Measurements from ENCODE around the gene CDC123.
"Not testable (repeated sequence)": the region's sequence is repeated elsewhere in the genome, so short reads cannot be mapped to it uniquely, and the experiment has no call there.

Gene CDC123, protein sequence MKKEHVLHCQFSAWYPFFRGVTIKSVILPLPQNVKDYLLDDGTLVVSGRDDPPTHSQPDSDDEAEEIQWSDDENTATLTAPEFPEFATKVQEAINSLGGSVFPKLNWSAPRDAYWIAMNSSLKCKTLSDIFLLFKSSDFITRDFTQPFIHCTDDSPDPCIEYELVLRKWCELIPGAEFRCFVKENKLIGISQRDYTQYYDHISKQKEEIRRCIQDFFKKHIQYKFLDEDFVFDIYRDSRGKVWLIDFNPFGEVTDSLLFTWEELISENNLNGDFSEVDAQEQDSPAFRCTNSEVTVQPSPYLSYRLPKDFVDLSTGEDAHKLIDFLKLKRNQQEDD

DNA sequence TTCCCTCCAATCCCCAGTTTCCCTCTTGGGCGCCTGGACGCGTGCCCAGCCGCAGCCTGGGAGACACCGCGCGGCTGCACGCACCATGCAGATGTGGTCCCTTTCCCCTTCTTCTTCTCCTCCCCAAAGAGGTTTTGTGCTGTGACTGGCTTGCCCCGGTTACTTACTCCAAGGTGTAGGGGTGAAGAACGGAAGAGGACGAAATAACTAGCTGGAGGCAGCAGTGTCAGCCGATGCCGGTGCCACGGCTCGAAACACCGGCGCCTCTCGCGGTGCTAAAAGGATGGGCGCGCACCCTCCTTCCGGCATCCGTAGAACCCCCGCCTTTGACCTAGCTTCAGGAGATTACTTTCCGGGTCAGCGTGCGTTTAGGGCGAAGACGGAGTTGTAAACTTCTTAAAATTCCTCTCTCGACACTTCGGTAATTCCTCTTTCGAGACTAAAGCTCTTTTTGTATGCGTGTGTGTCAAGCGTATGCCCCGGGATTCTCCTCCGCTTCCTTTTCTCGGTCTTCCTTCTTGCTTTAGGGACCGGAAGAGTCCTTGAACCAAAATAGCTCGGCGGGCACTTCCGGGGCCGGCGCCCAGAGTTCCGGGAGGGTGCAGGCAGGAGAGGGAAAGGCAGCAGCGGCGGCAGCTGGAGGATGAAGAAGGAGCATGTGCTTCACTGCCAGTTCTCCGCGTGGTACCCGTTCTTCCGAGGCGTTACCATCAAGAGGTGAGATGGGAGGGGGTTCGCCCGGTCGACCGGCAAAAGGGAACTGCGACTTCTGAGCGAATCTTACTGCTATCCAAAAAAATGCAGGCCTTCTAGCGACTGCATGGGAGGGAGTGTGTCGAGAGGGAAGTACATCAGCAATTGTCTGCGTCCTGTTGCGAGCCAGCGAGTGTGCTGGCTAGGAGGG lies at the start of gene CDC123, which contains the start of gene NUDT5:
TSS of gene CDC123 (plus strand) at position 586 of the 904 bp plus-strand sequence. CDS start at position 644, 58 bp downstream.
TSS of gene NUDT5 (minus strand) at position 289 of the 904 bp plus-strand sequence. CDS start 9,600 bp downstream, outside the sequence.
- peak; percentile 81 for DNase-seq (ENCODE audit: low read depth, low spot score)

- no peak for DNase-seq (ENCODE audit: low read depth, low spot score)
Measured at GRCh38 chr10:12150163-12150562, 45.8 kb upstream of the CDC123 start.

DNA sequence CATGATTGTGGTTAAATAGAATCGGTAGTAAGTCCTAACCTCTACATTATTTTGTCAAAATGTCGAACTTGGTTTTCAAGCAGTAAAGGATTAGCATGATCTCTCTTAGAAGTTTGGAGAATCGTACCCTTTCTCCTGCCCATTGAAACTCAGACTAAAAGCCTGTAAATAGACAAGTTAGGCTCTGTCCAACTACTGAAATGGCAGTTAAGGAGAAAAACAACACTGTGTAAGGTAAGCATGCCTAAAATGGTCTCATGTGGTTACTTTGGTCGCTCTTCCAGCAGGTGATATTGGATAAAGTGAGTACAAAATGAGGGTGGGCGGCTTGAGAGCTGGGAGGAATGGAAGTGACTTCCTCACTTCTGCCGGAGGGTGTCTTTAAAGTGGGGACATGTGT lies 41.5 kb upstream of the CDC123 start:
- no peak for DNase-seq (ENCODE audit: low read depth, low spot score)

- no peak for DNase-seq (ENCODE audit: low read depth, low spot score)
Measured at GRCh38 chr10:12156367-12157123, 39.4 kb upstream of the CDC123 start.

DNA sequence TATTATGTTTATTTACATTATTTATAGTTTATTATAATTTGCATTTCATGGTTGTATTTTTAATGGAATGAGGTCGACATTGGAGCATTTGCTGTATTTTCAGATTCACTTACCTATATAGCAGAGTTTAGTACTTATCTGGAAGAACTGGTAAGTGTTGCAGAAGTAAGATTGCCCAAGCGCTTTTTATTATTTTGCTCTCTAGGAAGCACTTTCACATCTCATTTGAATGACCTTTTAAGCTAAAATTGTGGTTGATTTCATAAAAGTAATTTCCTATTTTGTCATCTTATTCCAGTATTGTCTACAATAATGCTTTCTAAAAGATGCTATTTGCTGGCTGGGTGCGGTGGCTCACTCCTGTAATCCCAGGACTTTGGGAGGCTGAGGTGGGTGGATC lies 37.9 kb upstream of the CDC123 start:
- DNase-seq (ENCODE audit: low read depth, low spot score): no peak

DNA sequence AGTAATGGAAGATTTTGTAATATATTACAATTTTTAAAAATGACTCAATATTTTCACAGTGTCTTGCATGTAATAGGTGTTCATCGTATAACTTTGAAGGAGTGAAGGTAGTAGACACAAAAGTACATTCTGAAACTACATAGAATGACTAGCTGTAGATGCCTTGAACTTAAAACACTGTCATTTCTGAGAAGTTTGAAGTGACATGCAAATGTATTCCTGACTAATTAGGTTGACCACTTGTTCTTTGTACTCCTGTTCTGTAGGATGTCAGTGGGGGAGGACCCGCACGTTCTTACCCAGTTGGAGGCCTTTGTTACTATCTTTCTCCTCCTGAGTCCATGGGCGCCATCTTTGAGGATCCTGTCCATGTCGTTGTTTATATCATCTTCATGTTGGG lies 35.3 kb upstream of the CDC123 start:
- DNase-seq (ENCODE audit: low read depth, low spot score): no peak

DNA sequence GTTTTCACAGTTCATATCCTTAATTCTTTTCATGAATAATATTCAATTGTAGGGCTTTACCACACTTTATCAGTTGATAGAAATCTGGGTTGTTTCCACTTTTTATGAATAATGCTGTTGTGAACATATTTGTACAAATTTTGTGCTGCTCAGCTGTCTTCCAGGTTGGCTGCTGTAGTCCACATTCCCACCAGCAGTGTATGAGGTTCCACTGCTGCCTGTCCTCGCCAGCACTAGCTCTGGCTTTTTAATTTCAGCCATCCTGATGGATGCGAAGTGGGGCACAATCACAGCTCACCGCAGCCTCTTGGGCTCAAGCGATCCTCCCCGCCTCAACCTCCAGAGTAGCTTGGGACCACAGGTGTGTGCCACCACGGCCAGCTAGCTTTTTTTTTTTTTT lies 33.1 kb upstream of the CDC123 start:
- no peak for DNase-seq (ENCODE audit: low read depth, low spot score)

- DNase-seq (ENCODE audit: low read depth, low spot score): no peak
Measured at GRCh38 chr10:12164085-12164484, 31.9 kb upstream of the CDC123 start.

GRCh38 chr10:12165036-12165435 lies 31.0 kb upstream of the CDC123 start:
- DNase-seq (ENCODE audit: low read depth, low spot score): no peak

DNA sequence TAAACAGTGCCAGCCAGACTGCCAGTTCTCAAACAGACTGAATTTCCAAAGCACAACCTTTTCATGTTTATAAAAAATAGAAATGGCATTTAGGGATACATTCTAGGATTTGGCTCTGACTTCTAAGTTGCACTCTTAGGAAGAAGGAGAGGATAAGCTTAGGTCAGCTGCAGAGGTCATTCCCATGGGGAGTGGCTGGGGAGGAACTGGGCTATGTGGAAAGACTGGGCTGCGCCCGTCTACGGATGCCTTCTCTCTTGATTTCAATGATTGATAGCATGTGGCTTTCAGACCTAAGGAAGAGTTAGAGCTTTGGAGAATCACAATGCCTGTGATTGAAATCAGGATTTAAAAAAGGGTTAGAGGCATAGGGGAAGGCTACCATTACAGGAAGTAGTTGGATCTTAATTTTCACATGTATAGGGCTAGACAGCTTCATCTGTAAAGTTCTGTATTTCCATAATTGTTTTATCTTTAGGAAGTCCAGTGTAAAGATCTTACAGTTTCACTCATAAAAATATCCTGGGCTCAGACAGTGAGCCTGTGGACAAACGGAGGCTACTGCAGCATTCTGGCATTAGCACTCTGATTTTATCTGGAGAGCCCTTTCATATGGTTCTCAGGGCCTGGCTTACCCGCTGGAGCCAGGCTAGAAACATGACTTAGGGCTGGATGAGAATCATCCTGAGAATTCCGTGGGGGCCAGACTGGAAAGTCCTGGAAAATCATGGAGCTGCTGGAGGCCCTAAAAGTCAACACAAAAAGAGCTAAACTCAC lies 29.8 kb upstream of the CDC123 start:
- no peak for DNase-seq (ENCODE audit: low read depth, low spot score)

DNA sequence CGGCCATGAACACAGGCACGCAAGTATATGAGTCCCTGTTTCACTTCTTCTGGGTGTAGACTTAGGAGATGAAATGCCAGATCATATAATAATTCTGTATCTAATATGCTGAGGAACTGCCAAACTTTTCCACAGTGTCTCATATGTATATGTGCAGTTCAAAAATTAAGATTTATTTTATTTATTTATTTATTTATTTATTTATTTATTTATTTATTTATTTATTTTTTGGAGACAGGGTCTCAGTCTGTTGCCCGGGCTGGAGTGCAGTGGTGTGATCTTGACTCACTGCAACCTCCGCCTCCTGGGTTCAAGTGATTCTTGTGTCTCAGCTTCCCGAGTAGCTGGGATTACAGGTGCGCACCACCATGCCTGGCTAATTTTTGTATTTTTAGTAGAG lies 24.5 kb upstream of the CDC123 start:
- not testable (repeated sequence) for DNase-seq (ENCODE audit: low read depth, low spot score)

DNA sequence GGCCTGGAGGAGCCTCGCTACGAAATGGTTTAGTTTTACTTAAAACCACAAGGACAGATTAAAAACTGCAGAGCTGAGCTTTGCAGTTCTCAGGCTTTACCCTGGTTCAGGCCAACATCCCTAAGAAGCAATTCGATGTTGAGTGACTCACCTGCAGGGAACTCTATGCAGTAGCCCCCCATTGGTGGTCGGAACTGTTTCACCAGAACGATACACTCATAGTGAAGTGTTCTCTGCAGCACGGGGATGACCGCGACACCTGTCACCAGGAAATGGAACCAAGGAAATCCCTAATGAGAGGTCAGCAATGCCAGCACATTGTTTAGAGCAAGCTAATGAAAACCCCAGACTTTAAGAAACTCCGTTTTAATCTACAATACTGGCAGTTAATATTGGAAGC lies 18.3 kb upstream of the CDC123 start:
- DNase-seq (ENCODE audit: low read depth, low spot score): no peak

DNA sequence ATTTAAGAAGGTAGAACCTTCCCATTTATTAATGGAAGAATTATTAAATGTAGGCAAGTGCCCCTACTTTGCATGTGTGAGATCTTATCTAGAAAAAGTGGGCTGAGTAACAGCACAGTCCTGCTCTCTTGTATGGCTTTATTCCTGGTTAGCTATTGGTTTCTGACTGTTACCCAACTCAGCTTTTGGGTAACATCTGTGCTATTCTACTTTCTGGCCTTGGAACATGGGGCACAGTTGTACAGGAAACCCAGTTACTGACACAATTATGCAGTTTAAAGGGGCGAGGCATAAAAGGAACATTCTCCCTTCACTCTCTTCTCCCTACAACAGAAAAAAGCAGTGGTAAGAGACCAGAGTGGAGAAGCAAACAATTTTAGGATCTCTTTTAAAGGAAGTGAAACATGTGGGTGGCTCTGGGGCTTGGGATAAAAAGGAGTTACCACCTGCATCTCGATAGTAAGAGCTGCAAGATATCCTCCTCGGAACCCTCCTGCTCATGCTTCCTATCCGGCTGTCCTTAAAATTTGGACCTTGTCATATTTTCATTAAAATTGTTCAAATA lies 16.3 kb upstream of the CDC123 start:
- DNase-seq (ENCODE audit: low read depth, low spot score): no peak

- no peak for DNase-seq (ENCODE audit: low read depth, low spot score)
Measured at GRCh38 chr10:12180221-12180974, 15.6 kb upstream of the CDC123 start.

GRCh38 chr10:12181065-12181775 lies 14.8 kb upstream of the CDC123 start:
- no peak for DNase-seq (ENCODE audit: low read depth, low spot score)

DNA sequence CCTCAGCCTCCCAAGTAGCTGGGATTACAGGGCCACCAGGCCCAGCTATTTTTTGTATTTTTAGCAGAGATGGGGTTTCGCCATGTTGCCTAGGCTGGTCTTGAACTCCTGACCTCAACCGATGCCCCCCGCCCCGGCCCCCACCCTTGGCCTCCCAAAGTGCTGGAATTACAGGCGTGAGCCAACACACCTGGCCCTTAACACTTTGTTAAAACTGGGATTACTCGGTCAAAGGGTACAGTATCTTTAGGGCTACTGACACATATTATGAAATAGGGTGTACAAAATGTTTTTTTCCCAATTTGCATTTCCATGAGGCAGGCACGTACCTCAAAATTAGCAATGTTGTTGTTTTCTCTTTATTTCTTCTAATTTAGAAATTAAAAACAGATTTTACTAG lies 11.8 kb upstream of the CDC123 start:
- DNase-seq (ENCODE audit: low read depth, low spot score): no peak

GRCh38 chr10:12186323-12186722 lies 9.7 kb upstream of the CDC123 start:
- DNase-seq (ENCODE audit: low read depth, low spot score): no peak

DNA sequence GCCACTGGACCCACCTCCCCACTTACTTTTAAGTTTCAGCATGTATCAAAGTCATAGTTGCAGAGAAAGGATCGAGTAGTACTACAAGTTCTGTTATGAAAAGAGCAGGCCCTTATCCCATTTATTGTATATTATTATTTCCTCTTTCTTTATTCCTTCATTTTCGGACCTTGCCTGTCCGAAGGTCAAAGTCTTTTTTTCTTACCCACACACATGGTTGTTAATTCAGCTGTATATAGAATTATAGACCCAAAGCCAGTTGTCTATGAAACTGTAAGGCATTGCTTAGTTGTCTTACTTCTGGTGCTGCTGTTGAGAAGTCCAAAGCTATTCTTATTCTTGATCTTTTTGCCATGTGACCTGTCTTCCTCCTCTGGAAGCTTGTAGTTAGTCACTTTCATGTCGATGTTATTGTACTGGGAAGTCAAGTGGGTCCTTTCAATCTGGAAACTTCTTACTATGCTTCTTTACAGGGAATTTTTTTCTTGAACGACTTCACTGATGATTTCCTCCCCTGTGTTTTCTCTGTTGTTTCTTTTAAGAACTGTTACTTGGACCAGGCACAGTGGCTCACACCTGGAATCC lies 8.6 kb upstream of the CDC123 start:
- no peak for DNase-seq (ENCODE audit: low read depth, low spot score)

- no peak for DNase-seq (ENCODE audit: low read depth, low spot score)
Measured at GRCh38 chr10:12188656-12189055, 7.3 kb upstream of the CDC123 start.

Data from brain pericyte (primary cell).